HEK293 (cell line): ENCODE results near the gene AURKAIP1.

Experiments used
- CTCF ChIA-PET: fragments of 350-600 bp; formaldehyde crosslinking; extraction: SDS; loops from one replicate; lab custom pipeline; 2021; ENCODE audit warnings: antibody characterized with exemption; lab: Yijun Ruan, JAX
- POLR2A ChIA-PET: fragments of 300-600 bp; formaldehyde crosslinking; extraction: SDS; loops from one replicate; lab custom pipeline; 2020; ENCODE audit warnings: antibody characterized with exemption, inconsistent platforms; lab: Yijun Ruan, JAX
- H3K27ac ChIP-seq: fragments of 200-500 bp; sonication (Bioruptor generic); 2 replicates; pipeline ENCODE4 v1.5.1; 2014; ENCODE audit warnings: low read depth, low read length, control low read depth, inconsistent platforms; ENCODE audit errors: extremely low read depth
- H3K36me3 ChIP-seq, 2 experiments: fragments of 200-500 bp in 1 of 2; sonication (Bioruptor generic) in 1 of 2; 1 replicate in 1 of 2; 2 replicates in 1 of 2; pipeline ENCODE4 v1.5.1; 2014 to 2017; ENCODE audit warnings: inconsistent platforms in 2 of 2, low read length in 2 of 2; ENCODE audit not compliant: control insufficient read depth in 2 of 2, insufficient read depth in 1 of 2
- H3K4me1 ChIP-seq: fragments of 200-500 bp; sonication (Bioruptor generic); 2 replicates; pipeline ENCODE4 v1.5.1; 2014; ENCODE audit warnings: mild to moderate bottlenecking, low read length, inconsistent platforms; ENCODE audit not compliant: control insufficient read depth, insufficient read depth
- H3K4me3 ChIP-seq: 2 replicates; pipeline ENCODE4 v1.5.1; 2011; ENCODE audit warnings: low read depth, mild to moderate bottlenecking, control low read depth, low read length, moderate library complexity
- H3K9me3 ChIP-seq: fragments of 200-500 bp; sonication (Bioruptor generic); 2 replicates; pipeline ENCODE4 v1.5.1; 2014; ENCODE audit warnings: low read depth, low read length, inconsistent platforms; ENCODE audit not compliant: control insufficient read depth, insufficient read depth
- CTCF ChIP-seq: fragments of 450-650 bp; formaldehyde crosslinking; IDR thresholded peaks from 2 replicates; pipeline ENCODE4 v1.5.1; 2016; ENCODE audit warnings: missing biosample characterization, missing genetic modification characterization
- GLIS2 ChIP-seq: fragments of 450-650 bp; formaldehyde crosslinking; IDR thresholded peaks from 2 replicates; pipeline ENCODE4 v1.5.1; 2016; ENCODE audit warnings: missing biosample characterization, missing genetic modification characterization
- KLF1 ChIP-seq: fragments of 450-650 bp; formaldehyde crosslinking; IDR thresholded peaks from 2 replicates; pipeline ENCODE4 v1.5.1; 2016; ENCODE audit warnings: missing biosample characterization, missing genetic modification characterization
- KLF10 ChIP-seq: fragments of 450-650 bp; IDR thresholded peaks from 2 replicates; pipeline ENCODE4 v1.5.1; 2018; ENCODE audit warnings: missing biosample characterization, mild to moderate bottlenecking, missing genetic modification characterization
- KLF9 ChIP-seq: fragments of 450-650 bp; formaldehyde crosslinking; IDR thresholded peaks from 2 replicates; pipeline ENCODE4 v1.5.1; 2016; ENCODE audit warnings: missing biosample characterization, missing genetic modification characterization, low read depth
- OVOL3 ChIP-seq: fragments of 450-650 bp; formaldehyde crosslinking; IDR thresholded peaks from 2 replicates; pipeline ENCODE4 v1.5.1; 2016; ENCODE audit warnings: missing biosample characterization, missing genetic modification characterization
- SALL2 ChIP-seq: fragments of 450-650 bp; formaldehyde crosslinking; IDR thresholded peaks from 2 replicates; pipeline ENCODE4 v1.5.0; 2017; ENCODE audit warnings: missing biosample characterization, mild to moderate bottlenecking, missing genetic modification characterization, borderline replicate concordance
- SP2 ChIP-seq: fragments of 450-650 bp; formaldehyde crosslinking; IDR thresholded peaks from 2 replicates; pipeline ENCODE4 v1.5.1; 2016; ENCODE audit warnings: missing biosample characterization, missing genetic modification characterization
- ZFP37 ChIP-seq: fragments of 450-650 bp; formaldehyde crosslinking; IDR thresholded peaks from 2 replicates; pipeline ENCODE4 v1.5.1; 2016; ENCODE audit warnings: missing biosample characterization, missing genetic modification characterization
- ZNF114 ChIP-seq: fragments of 450-650 bp; formaldehyde crosslinking; IDR thresholded peaks from 2 replicates; pipeline ENCODE4 v1.5.0; 2017; ENCODE audit warnings: missing biosample characterization, missing genetic modification characterization
- ZNF132 ChIP-seq: fragments of 450-650 bp; formaldehyde crosslinking; IDR thresholded peaks from 2 replicates; pipeline ENCODE4 v1.5.1; 2017; ENCODE audit warnings: missing biosample characterization, missing genetic modification characterization, borderline replicate concordance
- ZNF324 ChIP-seq: fragments of 450-650 bp; formaldehyde crosslinking; IDR thresholded peaks from 2 replicates; pipeline ENCODE4 v1.5.1; 2016; ENCODE audit warnings: missing biosample characterization, missing genetic modification characterization
- ZNF433 ChIP-seq: fragments of 450-650 bp; formaldehyde crosslinking; IDR thresholded peaks from 2 replicates; pipeline ENCODE4 v1.5.1; 2016; ENCODE audit warnings: missing biosample characterization, missing genetic modification characterization, low read depth
- ZNF510 ChIP-seq: fragments of 450-650 bp; formaldehyde crosslinking; IDR thresholded peaks from 2 replicates; pipeline ENCODE4 v1.5.1; 2018; ENCODE audit warnings: mild to moderate bottlenecking, missing genetic modification characterization, missing biosample characterization; ENCODE audit not compliant: insufficient replicate concordance
- ZNF518A ChIP-seq: fragments of 450-650 bp; formaldehyde crosslinking; conservative IDR thresholded peaks from 2 replicates; pipeline ENCODE4 v1.5.1; 2016; ENCODE audit warnings: low read depth, missing biosample characterization, missing genetic modification characterization
- ZNF571 ChIP-seq: fragments of 450-650 bp; formaldehyde crosslinking; IDR thresholded peaks from 2 replicates; pipeline ENCODE4 v1.5.0; 2017; ENCODE audit warnings: missing biosample characterization, missing genetic modification characterization
- ZNF664 ChIP-seq: fragments of 450-650 bp; formaldehyde crosslinking; IDR thresholded peaks from 2 replicates; pipeline ENCODE4 v1.5.1; 2016; ENCODE audit warnings: missing biosample characterization, missing genetic modification characterization
- ZNF677 ChIP-seq: fragments of 450-650 bp; IDR thresholded peaks from 2 replicates; pipeline ENCODE4 v1.5.0; 2018; ENCODE audit warnings: missing biosample characterization, mild to moderate bottlenecking, missing genetic modification characterization, moderate library complexity
- ZNF792 ChIP-seq: fragments of 450-650 bp; formaldehyde crosslinking; IDR thresholded peaks from 2 replicates; pipeline ENCODE4 v1.5.1; 2016; ENCODE audit warnings: missing biosample characterization, missing genetic modification characterization
- ZNF830 ChIP-seq: fragments of 450-650 bp; IDR thresholded peaks from 2 replicates; pipeline ENCODE4 v1.5.0; 2018; ENCODE audit warnings: missing biosample characterization, missing genetic modification characterization, low read depth, mild to moderate bottlenecking, moderate library complexity
- TF ChIP-seq, protein P1 (sequence below): fragments of 450-650 bp; formaldehyde crosslinking; conservative IDR thresholded peaks from 2 replicates; pipeline ENCODE4 v1.5.1; 2016; ENCODE audit warnings: low read depth, missing biosample characterization, missing genetic modification characterization
- TF ChIP-seq, protein P2 (sequence below): fragments of 450-650 bp; formaldehyde crosslinking; IDR thresholded peaks from 2 replicates; pipeline ENCODE4 v1.5.1; 2016; ENCODE audit warnings: missing biosample characterization, missing genetic modification characterization

Gene AURKAIP1

GRCh38 chr1:1348420-1349255 is 26.4 kb downstream of the AURKAIP1 start (continued):
- TF ChIP-seq ZNF677 (0 out of 2 replicates have a peak, but pooled peaks have one; percentile 10), KLF9 (tag by site-specific recombination) (peak; percentile 57; the same call in 1 of the 2 replicates), KLF10 (tag by site-specific recombination) (0 out of 2 replicates have a peak, but pooled peaks have one; percentile 18), ZNF571 (no peak)

DNA sequence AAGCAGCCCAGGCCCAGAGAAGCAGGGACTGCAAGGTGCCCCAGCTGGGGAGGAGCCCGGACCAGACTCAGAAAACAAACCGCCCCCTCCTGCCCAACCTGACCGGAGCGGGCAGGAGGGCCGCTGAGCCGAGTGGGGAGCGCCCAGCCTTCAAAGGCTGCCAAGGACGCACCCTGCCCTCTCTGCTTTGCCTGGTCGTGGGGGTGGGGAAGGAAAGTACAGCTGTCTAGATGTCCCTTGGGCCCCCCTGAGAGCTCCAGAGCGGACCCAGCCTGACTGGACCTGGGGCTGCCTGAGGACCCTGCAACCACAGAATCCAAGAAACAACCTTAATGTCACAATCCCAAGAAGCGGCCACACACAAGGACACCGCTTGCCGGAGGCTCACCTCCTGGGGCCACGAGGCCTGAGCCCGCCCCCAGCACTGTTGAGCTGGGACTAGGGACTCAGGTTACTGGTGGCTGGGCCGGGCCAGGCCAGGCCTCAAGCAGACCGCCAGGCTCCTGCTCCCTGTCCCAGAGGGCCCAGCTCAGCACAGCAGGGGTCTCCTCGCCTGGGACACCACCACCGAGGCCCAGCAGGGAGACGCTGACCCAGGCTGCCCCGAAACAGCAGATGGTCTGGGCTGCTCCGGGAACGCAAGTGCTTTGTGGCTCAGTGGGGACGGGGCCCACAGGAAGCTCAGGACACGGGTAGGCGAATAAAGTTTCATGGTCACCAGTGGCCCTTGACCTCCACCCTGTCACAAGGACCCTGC is 27.2 kb downstream of the AURKAIP1 start:
- H3K36me3 ChIP-seq = peaks cover 0 to 18% of the 10 kb centered on the region in 2 experiments; a peak in 1 of 3 replicates
- peak overlapping the region; percentile 64 for H3K4me3 ChIP-seq
- H3K27ac ChIP-seq = peak overlapping the region; percentile 87
- ChIA-PET CTCF (interaction anchor here (0.6 to 3.5 kb wide), 7 partner anchors 21 to 191 kb away, joined by 3 to 18 read pairs (median 4); no protein-coding TSS in a partner anchor), POLR2A (interaction anchor here (0.5 to 1.6 kb wide), 9 partner anchors 9 to 335 kb away, joined by 3 to 10 read pairs (median 4); partner anchors contain the start of genes AURKAIP1 and CCNL2)
- H3K4me1 ChIP-seq = peaks cover 7% of the 10 kb centered on the region
- H3K9me3 ChIP-seq = no peaks in the 10 kb centered on the region
- TF ChIP-seq ZNF433 (tag by site-specific recombination) (no peak), OVOL3 (0 out of 2 replicates have a peak, but pooled peaks have one; percentile 13), ZNF114 (tag by site-specific recombination) (no peak), ZNF510 (no peak), SP2 (peak; percentile 43; the same call in 1 of the 2 replicates), GLIS2 (tag by site-specific recombination) (peak; percentile 94), ZNF518A (tag by site-specific recombination) (no peak), ZFP37 (tag by site-specific recombination) (0 out of 2 replicates have a peak, but pooled peaks have one; percentile 45), ZNF830 (tag by site-specific recombination) (no peak), ZNF132 (no peak), ZNF324 (no peak), KLF1 (peak; percentile 35; the same call in 1 of the 2 replicates), ZNF792 (tag by site-specific recombination) (no peak), ZNF664 (no peak), CTCF (tag by site-specific recombination) (no peak), SALL2 (tag by site-specific recombination) (no peak), ZNF677 (no peak)
- TF ChIP-seq, protein P1, sequence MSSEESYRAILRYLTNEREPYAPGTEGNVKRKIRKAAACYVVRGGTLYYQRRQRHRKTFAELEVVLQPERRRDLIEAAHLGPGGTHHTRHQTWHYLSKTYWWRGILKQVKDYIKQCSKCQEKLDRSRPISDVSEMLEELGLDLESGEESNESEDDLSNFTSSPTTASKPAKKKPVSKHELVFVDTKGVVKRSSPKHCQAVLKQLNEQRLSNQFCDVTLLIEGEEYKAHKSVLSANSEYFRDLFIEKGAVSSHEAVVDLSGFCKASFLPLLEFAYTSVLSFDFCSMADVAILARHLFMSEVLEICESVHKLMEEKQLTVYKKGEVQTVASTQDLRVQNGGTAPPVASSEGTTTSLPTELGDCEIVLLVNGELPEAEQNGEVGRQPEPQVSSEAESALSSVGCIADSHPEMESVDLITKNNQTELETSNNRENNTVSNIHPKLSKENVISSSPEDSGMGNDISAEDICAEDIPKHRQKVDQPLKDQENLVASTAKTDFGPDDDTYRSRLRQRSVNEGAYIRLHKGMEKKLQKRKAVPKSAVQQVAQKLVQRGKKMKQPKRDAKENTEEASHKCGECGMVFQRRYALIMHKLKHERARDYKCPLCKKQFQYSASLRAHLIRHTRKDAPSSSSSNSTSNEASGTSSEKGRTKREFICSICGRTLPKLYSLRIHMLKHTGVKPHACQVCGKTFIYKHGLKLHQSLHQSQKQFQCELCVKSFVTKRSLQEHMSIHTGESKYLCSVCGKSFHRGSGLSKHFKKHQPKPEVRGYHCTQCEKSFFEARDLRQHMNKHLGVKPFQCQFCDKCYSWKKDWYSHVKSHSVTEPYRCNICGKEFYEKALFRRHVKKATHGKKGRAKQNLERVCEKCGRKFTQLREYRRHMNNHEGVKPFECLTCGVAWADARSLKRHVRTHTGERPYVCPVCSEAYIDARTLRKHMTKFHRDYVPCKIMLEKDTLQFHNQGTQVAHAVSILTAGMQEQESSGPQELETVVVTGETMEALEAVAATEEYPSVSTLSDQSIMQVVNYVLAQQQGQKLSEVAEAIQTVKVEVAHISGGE (tag by site-specific recombination) = no peak
- TF ChIP-seq, protein P2, sequence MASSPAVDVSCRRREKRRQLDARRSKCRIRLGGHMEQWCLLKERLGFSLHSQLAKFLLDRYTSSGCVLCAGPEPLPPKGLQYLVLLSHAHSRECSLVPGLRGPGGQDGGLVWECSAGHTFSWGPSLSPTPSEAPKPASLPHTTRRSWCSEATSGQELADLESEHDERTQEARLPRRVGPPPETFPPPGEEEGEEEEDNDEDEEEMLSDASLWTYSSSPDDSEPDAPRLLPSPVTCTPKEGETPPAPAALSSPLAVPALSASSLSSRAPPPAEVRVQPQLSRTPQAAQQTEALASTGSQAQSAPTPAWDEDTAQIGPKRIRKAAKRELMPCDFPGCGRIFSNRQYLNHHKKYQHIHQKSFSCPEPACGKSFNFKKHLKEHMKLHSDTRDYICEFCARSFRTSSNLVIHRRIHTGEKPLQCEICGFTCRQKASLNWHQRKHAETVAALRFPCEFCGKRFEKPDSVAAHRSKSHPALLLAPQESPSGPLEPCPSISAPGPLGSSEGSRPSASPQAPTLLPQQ (tag by site-specific recombination) = peak; percentile 97
